DOHH2 (cell line): ENCODE measurements around the gene S100PBP.

Experiments used
- EZH2phosphoT487 ChIP-seq: fragments of 200-600 bp; sonication (generic); IDR thresholded peaks from 2 replicates; pipeline ENCODE4 v1.6.1; 2017; ENCODE audit warnings: borderline replicate concordance, mild to moderate bottlenecking, antibody characterized with exemption, low read length, moderate library complexity, mixed read lengths
- TF ChIP-seq, protein P1 (sequence below): fragments of 200-600 bp; sonication (generic); IDR thresholded peaks from one replicate; pipeline ENCODE4 v1.5.1; 2014; ENCODE audit warnings: antibody characterized with exemption, mild to moderate bottlenecking, low read depth, low read length; ENCODE audit not compliant: poor library complexity, severe bottlenecking

DNA sequence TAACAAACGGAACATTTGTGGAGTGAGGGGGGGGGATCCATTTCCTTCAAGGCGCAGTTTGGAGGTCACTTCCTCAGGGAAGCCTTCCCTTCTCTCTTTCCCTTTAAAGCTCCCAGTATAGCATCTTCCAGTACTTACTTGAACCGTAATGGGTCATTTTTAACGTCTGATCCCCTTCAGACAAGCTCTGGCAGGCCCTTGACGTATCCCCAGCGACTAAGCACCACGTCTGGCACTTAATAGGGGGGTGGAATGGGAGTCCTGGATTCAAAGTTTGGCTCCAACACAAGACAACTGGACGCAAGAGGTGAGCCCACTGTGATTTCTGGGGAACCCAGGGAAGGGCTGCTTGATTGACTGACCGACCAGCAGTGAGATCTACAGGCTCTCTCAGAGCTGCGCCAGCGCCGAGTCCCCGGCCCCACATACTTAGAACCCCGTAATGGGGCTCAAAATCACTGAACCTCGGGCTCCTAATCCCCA, 736 bp upstream of the S100PBP start:
- TF ChIP-seq, protein P1, sequence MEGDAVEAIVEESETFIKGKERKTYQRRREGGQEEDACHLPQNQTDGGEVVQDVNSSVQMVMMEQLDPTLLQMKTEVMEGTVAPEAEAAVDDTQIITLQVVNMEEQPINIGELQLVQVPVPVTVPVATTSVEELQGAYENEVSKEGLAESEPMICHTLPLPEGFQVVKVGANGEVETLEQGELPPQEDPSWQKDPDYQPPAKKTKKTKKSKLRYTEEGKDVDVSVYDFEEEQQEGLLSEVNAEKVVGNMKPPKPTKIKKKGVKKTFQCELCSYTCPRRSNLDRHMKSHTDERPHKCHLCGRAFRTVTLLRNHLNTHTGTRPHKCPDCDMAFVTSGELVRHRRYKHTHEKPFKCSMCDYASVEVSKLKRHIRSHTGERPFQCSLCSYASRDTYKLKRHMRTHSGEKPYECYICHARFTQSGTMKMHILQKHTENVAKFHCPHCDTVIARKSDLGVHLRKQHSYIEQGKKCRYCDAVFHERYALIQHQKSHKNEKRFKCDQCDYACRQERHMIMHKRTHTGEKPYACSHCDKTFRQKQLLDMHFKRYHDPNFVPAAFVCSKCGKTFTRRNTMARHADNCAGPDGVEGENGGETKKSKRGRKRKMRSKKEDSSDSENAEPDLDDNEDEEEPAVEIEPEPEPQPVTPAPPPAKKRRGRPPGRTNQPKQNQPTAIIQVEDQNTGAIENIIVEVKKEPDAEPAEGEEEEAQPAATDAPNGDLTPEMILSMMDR, result no peak
- no peak for TF ChIP-seq EZH2phosphoT487
